ENCODE data around the gene MCTP2. TPM values are rescaled to one million over a fixed set of nuclear protein-coding genes. Genes with fewer than 3 reads are reported as not detected.

The MCTP2 gene
- total RNA-seq, 1 experiment from 2014 or later = 0.19 TPM

- intact Hi-C loops (cut with micrococcal nuclease; ENCODE audit: unreplicated experiment) = no loop called here
- H3K4me3 ChIP-seq (ENCODE audit: low read depth, low read length, poor library complexity, severe bottlenecking) = no peak overlapping the region
Observed at GRCh38 chr15:94290730-94291129, 59.4 kb downstream of the MCTP2 start.

DNA sequence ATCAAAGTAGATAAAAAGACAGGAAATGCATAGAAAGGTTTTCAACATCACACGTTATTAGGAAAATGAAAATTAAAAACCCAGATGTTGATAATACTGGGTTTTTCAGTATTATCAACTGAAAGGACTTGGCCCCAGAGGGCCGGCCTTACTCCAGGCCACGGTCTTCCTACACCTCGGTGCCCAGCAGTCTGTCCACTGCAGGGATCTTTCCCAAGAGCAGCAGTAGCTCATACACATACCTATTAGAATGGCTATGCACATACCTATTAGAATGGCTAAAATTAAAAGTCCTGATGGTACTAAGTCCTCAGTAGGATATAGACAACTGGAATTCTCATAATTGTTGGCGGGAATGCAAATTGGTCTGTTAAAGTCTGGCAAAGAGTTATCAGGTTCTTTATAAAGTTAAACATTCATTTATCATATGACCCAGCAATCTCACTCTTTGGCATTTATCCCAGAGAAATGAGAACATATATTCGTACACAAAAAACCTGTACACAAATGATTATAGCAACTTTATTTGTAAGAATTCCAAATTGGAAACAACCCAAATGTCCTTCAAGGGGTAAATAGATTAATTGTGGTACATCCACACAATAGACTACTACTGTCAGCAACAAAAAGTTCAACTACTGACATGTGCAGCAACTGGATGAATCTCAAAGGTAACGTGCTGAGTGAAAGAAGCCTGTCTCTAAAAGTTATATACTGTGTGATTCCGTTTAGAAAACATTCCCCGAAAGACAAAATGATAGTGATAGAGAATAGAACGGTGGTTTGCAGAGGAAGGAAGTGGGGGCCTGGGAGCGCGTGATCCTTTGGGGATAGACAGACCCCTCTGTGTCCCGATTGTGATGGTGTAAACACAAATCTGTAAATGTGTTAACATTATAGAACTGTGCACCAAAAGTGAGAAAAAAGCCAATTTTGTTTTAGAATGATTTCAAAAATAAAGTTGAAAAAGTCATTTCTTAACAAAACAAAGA is 62.3 kb downstream of the MCTP2 start:
- Histone ChIP-seq H3K4me3 (ENCODE audit: low read depth, low read length, poor library complexity, severe bottlenecking) (no peak overlapping the region), H3K4me1 (ENCODE audit: insufficient read depth, low read length, poor library complexity, severe bottlenecking) (no peaks in the 10 kb centered on the region), H3K36me3 (ENCODE audit: insufficient read depth, low read length, poor library complexity, severe bottlenecking) (no peaks in the 10 kb centered on the region), H3K9me3 (ENCODE audit: low read depth, low read length, poor library complexity, severe bottlenecking) (no peaks in the 10 kb centered on the region), H3K27me3 (replicated peaks; ENCODE audit: insufficient read depth, low read depth, low read length, poor library complexity) (no peaks in the 10 kb centered on the region), H3K27ac (ENCODE audit: low read depth, low read length, poor library complexity, severe bottlenecking) (no peak overlapping the region)
- no peak for TF ChIP-seq CTCF (conservative IDR thresholded peaks at IDR 0.05; ENCODE audit: low read depth, low read length)
- no peak for TF ChIP-seq EZH2 (IDR thresholded peaks at IDR 0.05; ENCODE audit: borderline replicate concordance, low read depth, low read length, poor library complexity, severe bottlenecking)
- BruUV-seq (replicated peaks) = no TSS peak
- DNase-seq (ENCODE audit: low spot score) = no peak
- CTCF ChIA-PET = no interaction called here
- intact Hi-C loops (cut with micrococcal nuclease; ENCODE audit: unreplicated experiment) = no loop called here
- POLR2A ChIA-PET (ENCODE audit: low non-redundant PET) = no interaction called here

More at GRCh38 chr15:94290730-94291129, 59.4 kb downstream of the MCTP2 start:
- POLR2A ChIA-PET (ENCODE audit: low non-redundant PET) = no interaction called here
- Histone ChIP-seq H3K36me3 (ENCODE audit: insufficient read depth, low read length, poor library complexity, severe bottlenecking) (no peaks in the 10 kb centered on the region), H3K27ac (ENCODE audit: low read depth, low read length, poor library complexity, severe bottlenecking) (no peak overlapping the region), H3K27me3 (replicated peaks; ENCODE audit: insufficient read depth, low read depth, low read length, poor library complexity) (no peaks in the 10 kb centered on the region), H3K4me1 (ENCODE audit: insufficient read depth, low read length, poor library complexity, severe bottlenecking) (no peaks in the 10 kb centered on the region), H3K9me3 (ENCODE audit: low read depth, low read length, poor library complexity, severe bottlenecking) (no peaks in the 10 kb centered on the region)
- TF ChIP-seq EZH2 (IDR thresholded peaks at IDR 0.05; ENCODE audit: borderline replicate concordance, low read depth, low read length, poor library complexity, severe bottlenecking) (no peak), CTCF (conservative IDR thresholded peaks at IDR 0.05; ENCODE audit: low read depth, low read length) (no peak)
- no peak for DNase-seq (ENCODE audit: low spot score)
- CTCF ChIA-PET = no interaction called here
- BruUV-seq (replicated peaks) = no TSS peak

DNA sequence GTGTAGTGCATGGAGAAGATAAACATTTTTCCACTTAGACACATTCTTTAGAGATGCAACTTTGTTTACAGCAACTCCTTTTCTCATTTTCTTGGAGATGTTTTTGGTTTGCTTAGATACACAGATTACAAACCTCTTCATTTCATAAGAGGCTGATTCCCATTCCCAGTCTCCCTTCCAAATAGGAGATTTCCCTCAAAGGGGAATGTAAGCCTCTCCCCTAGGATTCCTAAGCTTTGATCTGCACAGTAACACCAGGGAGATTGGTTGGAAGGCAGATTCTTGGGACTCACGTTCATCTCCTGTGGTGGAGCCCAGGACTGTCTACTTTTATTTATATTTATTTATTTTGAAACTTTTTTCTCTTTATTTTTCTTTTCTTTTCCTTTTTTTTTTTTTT is 63.2 kb downstream of the MCTP2 start:
- POLR2A ChIA-PET (ENCODE audit: low non-redundant PET) = no interaction called here
- BruUV-seq (replicated peaks) = no TSS peak
- intact Hi-C loops (cut with micrococcal nuclease; ENCODE audit: unreplicated experiment) = no loop called here
- Histone ChIP-seq H3K27ac (ENCODE audit: low read depth, low read length, poor library complexity, severe bottlenecking) (no peak overlapping the region), H3K27me3 (replicated peaks; ENCODE audit: insufficient read depth, low read depth, low read length, poor library complexity) (no peaks in the 10 kb centered on the region), H3K9me3 (ENCODE audit: low read depth, low read length, poor library complexity, severe bottlenecking) (no peaks in the 10 kb centered on the region), H3K4me1 (ENCODE audit: insufficient read depth, low read length, poor library complexity, severe bottlenecking) (no peaks in the 10 kb centered on the region), H3K4me3 (ENCODE audit: low read depth, low read length, poor library complexity, severe bottlenecking) (no peak overlapping the region), H3K36me3 (ENCODE audit: insufficient read depth, low read length, poor library complexity, severe bottlenecking) (no peaks in the 10 kb centered on the region)
- no peak for DNase-seq (ENCODE audit: low spot score)
- TF ChIP-seq EZH2 (IDR thresholded peaks at IDR 0.05; ENCODE audit: borderline replicate concordance, low read depth, low read length, poor library complexity, severe bottlenecking) (no peak), CTCF (conservative IDR thresholded peaks at IDR 0.05; ENCODE audit: low read depth, low read length) (no peak)
- CTCF ChIA-PET = no interaction called here
